Stimulated activated CD4-positive, alpha-beta T cell treated with anti-CD3 and anti-CD28 coated beads, Interleukin-4, amount 100 ng/mL, for 4 hours (primary cell): ENCODE measurements around the gene PLCB4.

Experiments
- DNase-seq, 2 experiments: peaks; one replicate each; pipeline ENCODE4 v3.0.0-alpha.2; 2020

The PLCB4 gene

DNA sequence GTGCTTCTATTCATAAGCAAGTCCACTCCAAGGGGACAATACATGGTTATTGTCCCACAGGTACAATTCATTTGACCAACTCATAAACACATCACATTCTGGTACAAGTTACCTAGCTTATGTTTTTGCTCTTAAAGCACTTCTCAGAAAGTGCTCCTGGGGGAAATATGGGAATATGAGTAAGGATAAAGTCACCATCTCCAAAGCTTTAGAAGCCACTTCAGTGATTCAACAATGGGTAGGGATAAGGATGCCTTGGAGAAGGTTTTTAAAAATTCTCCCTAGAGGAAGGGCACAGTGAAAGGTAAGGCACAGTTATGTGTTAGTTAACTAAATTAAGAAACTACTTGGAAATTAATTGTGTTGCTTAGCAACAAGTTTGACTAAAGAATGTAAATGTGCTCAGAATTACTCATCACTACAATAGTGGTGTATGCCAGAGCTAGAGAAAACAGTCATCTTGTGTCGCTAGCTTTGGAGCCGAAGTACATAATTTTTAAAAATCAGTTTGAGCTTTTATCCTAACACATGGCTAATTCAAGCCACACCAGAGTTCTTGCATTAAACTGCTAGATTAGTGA lies 406.0 kb downstream of the PLCB4 start:
- no peak for DNase-seq

DNA sequence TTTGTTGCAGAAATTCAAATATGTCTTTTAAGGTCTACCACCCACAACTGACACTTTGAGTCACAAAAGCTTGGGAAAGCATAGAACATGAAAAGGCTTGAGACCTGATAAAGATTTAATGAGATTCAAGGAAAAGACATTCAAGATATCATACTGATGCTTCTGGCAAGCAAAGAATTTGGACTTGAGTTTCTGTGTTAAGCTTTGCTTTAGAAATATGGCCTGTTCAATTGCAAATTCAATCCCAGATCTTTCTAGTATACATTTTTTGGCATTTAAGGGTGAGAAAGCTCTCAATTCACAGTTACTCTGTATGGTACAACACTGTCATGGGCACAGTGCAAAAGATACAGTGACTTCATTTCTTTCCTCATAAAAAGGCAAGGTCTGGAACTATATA lies 406.6 kb downstream of the PLCB4 start:
- no peak for DNase-seq

DNA sequence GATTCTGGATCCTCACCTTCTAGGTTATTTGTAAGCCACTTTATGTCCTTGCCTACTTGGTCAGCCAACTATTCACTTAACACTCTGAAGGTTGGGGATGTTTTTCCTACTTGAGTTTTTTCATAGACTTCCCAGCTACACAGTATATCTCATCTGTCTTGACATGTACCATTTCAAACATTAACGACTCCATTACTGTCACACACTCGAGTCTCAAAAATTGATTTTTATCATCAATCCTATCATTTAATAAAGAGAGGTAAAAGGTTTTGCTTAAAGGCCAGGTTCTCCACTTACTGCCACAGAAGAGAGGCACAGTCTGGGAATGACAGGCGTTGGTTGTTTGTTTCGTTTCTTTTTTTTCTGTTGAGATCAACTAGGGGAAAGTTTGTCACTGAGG lies 407.3 kb downstream of the PLCB4 start:
- DNase-seq, result no peak

GRCh38 chr20:9476637-9477036 lies 407.8 kb downstream of the PLCB4 start:
- no peak for DNase-seq

DNA sequence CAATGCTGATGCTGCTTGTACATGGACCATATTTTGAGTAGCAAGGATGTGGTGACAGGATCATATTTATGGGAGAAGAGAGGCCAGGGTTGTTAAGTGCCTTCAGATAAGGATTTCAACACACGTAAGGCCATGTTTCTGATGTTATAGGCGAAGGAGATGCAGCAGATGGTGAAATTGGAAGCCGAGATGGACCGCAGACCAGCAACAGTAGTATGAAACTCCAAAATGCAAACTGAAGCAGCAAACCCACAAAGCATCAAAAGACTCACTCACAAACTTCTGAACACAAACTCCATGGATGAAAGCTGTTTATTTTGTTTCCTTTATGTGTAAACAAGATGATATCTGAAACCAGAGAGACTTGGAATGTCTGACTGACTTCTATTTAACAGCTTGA lies 409.9 kb downstream of the PLCB4 start:
- DNase-seq, result no peak

DNA sequence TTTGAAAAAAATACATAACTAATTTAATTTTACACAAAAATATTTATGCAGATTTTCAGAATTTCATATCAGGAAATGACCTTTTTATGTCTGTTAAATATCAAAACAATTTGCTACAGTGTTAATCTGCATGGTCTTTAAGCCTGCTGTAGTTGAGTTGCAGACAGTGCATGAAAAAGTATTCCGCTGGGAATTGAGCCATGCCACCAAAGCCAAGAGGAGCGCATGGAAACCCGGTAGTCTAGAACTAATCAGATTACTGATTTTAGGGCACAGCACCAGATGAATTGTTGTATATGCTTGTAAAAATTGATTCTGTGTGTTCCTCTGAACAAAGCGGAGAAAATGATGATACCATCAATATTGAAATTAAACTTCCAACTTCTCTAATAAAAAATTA lies 411.2 kb downstream of the PLCB4 start:
- DNase-seq, result no peak

GRCh38 chr20:9482180-9482579 lies 413.3 kb downstream of the PLCB4 start:
- DNase-seq, result no peak

DNA sequence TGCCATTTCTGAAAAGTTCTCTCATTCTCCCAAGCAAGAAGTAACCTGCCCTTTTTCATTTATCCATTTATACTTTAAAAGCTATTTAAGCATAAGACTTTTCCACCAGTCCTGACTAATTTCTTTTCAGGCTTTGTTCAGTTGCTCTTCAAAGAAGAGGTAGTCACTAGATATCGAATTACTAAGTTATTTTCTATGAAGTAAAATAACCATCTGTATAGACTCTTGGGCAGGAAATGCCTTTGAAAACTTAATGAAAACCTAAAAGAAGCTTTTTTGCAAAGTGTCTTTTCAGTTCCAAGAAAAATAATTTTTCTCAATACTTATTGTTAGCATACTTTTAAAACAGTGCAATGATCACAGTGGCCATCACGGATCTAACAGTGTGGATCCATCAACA lies 414.2 kb downstream of the PLCB4 start:
- no peak for DNase-seq

- no peak for DNase-seq
Observed at GRCh38 chr20:9485614-9486340, 416.9 kb downstream of the PLCB4 start.

- no peak for DNase-seq
Observed at GRCh38 chr20:9487231-9487630, 418.3 kb downstream of the PLCB4 start.

DNA sequence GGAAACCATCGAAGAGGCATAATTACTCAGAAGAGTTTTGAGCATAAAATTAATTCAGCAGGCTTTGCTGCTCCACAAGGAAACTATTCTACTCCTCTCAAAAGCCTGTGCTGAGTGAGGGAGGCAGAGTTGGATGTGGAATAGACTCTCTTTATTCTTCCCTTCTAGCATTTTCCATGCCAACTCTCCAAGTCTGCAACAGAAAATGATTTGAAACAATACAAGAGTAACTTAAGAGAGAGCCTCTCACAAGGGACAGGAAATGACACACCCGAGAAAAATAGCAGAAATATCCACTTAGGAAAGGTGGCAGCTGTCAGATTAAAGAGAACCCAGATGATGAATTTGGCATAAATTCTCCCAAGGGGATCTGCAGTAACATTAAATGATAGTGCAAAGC lies 419.2 kb downstream of the PLCB4 start:
- DNase-seq, result no peak

GRCh38 chr20:9490161-9490560 lies 421.3 kb downstream of the PLCB4 start:
- no peak for DNase-seq

DNA sequence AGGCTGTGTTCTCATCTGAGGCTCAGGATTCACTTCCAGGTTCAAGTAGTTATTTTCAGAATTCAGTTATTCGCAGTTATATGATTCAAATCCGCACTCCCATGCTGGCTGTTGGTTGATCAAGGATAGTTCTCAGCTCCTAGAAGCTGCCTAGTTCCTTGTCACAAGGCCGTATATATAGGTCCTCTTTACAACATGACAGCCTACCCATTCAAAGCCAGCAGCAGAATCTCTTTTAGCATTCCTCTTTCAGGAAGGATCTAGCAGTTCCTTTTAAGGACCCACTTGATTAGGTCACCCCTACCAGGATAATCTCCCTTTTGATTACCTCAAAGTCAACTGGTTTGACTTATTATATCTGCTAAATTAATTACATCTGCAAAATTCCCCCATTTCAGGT lies 421.7 kb downstream of the PLCB4 start:
- no peak for DNase-seq

- no peak for DNase-seq
Observed at GRCh38 chr20:9491324-9491723, 422.4 kb downstream of the PLCB4 start.

DNA sequence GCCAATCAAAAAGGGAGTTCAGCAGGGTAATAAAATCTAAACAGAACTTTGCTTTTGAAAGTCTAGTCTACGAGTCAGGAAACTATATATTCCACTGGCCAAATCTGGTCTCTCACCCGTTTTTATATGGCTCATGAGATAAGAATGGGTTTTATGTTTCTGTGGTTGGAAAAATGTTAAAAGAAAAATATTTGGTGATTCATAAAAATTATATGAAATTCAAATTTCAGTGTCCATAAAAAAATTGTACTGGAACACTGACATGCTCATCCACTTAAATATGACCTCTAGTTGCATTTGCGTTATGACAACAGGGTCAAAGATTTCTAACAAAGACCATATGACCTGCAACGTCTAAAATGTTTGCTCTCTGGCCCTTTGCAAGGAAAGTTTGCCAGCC lies 423.2 kb downstream of the PLCB4 start:
- DNase-seq, result no peak

- DNase-seq, result no peak
Observed at GRCh38 chr20:9493803-9494202, 424.9 kb downstream of the PLCB4 start.

DNA sequence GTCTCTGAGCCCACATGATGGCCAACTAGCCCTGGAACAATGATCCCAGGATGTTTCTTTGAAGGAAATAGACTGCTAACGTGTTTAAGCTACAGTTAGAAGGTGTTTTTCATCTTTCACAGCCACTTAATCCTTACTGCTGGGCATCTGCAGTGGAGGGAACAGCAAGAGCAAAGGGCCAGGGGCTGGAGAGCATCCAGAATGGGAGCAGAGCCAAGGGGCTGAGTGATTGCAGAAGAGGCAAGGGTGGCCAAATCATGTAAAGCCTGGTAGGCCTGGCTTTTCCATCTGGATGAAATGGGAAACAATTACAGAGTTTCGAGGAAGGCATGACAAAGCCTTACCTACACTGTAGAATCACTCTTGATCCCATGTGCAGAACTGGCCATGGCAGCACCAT lies 426.8 kb downstream of the PLCB4 start:
- DNase-seq, result no peak

GRCh38 chr20:9496155-9496554 lies 427.3 kb downstream of the PLCB4 start:
- DNase-seq, result no peak

- no peak for DNase-seq
Observed at GRCh38 chr20:9498322-9498721, 429.4 kb downstream of the PLCB4 start.

DNA sequence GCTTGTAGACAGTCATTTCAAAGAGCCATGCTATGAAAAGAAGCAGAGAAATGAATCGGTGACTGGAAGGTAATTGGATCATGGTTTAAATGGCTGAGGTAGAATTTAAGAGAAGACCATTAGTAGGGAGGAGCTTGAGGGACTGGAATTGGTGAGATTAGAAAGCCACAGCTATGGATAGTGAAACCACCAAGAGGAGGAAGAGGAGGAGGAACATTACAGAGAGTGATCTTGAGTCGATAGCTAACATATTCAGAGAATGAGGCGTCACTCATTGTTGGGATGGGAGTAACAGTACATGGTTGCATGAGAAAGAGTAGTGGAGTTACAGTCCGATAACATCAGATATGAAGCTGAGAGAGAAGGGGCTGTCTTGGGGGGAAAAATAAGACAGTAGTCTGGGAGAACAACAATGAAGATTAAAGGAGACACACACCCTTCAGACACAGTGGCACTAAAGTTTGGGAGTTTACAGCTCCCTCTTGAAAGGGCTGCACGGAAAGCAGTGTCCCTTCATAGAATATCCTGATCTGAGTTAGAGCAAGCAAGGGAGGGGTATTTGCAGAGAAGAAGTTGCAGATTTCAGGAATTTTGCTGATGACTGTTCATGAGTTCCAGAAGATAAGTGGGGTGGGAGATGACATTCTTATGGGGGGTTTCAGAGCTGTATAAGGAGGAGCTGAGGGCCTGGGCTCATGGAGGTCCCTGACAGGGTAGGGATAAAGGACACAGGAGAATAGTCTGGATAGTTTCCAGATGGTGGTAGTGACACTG lies 430.4 kb downstream of the PLCB4 start:
- DNase-seq, result no peak

DNA sequence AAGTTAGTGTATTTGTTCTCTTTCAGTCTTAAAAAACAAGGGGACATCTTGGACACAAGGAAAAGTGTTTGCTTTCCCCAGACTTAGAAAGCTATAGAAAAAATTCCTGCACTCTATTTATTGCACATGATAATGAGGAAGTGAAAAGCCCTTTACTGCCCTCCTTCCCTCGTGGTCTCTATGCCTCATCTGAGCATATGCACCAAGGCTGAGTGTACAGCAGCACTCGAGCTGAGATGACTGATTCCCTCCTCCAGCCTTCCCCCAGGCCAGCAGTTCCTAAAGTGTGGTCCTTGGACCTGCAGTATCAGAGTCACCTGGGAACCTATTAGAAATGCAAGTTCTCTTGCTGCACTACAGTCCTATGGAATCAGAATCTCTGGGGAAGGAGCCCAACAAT lies 431.2 kb downstream of the PLCB4 start:
- DNase-seq, result no peak

- no peak for DNase-seq
Observed at GRCh38 chr20:9501473-9501872, 432.6 kb downstream of the PLCB4 start.

- DNase-seq, result no peak
Observed at GRCh38 chr20:9503526-9504245, 434.8 kb downstream of the PLCB4 start.
